Activated T-helper 17 cell treated with anti-CD3 and anti-CD28 coated beads, Interleukin-2, amount 50 U/mL, for 72 hours (primary cell): ENCODE results near the gene CD38. TPM values are rescaled to one million over a fixed set of nuclear protein-coding genes. Genes with fewer than 3 reads are reported as not detected.

ENCODE experiments used
- ATAC-seq: fragments of 150-1000 bp; cut with Tn5 transposase; replicated peaks from 2 replicates; pipeline ENCODE4 v1.10.0; 2021; ENCODE audit warnings: mild to moderate bottlenecking, moderate library complexity
- H3K27ac Mint-ChIP-seq: one replicate; pipeline ENCODE4 v1.8.0; 2022; ENCODE audit warnings: mixed read lengths
- H3K27me3 Mint-ChIP-seq: one replicate; pipeline ENCODE4 v1.8.0; 2022; ENCODE audit warnings: mixed read lengths
- H3K36me3 Mint-ChIP-seq: one replicate; pipeline ENCODE4 v1.8.0; 2022; ENCODE audit warnings: low read depth, mild to moderate bottlenecking, mixed read lengths
- H3K4me1 Mint-ChIP-seq: one replicate; pipeline ENCODE4 v1.8.0; 2022; ENCODE audit warnings: mixed read lengths
- H3K4me3 Mint-ChIP-seq: one replicate; pipeline ENCODE4 v1.8.0; 2022; ENCODE audit warnings: mild to moderate bottlenecking, mixed read lengths
- H3K9me3 Mint-ChIP-seq: one replicate; pipeline ENCODE4 v1.8.0; 2022; ENCODE audit warnings: mixed read lengths
- total RNA-seq, 2 donors: library from RNA; stranded (reverse); gene quantifications; one replicate each; pipeline ENCODE4 v1.2.3, GENCODE V29; 2022

Gene CD38
- total RNA-seq, 2 donors from 2014 or later: 3.0 to 3.9 TPM

DNA sequence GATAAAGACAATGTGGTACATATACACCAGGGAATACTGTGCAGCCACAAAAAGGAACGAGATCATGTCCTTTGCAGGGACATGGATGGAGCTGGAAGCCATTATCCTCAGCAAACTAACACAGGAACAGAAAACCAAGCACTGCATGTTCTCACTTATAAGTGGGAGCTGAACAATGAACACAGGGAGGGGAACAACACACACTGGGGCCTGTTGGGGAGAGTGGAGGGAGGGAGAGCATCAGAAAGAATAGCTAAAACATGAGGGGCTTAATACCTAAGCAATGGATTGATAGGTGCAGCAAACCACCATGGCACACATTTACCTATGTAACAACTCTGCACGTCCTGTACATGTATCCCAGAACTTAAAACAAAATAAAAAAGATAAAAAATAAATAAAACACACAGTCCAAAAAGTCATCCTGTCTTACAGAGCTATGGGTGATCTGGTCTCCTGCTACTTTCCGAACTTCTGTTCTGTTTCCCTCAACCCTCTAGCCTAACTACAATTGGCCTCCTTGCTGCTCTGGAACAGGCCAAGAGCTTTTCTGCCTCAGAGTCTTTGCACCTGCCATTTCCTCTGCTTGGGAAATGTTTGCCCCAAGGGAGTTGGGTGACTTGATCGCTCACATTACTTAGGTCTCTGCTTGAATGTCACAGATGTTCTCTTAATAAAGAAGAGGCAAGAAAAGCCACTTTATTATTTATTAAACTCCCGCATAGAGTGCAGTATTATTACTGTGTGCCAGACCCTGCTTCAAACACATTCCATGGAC is 1.1 kb upstream of the CD38 start:
- peak overlapping the region; percentile 79 for H3K4me3 Mint-ChIP-seq
- peaks cover 33% of the 10 kb centered on the region for H3K27me3 Mint-ChIP-seq
- ATAC-seq: no peak
- no peaks in the 10 kb centered on the region for H3K36me3 Mint-ChIP-seq
- H3K9me3 Mint-ChIP-seq: no peaks in the 10 kb centered on the region
- peaks cover 54% of the 10 kb centered on the region for H3K4me1 Mint-ChIP-seq
- H3K27ac Mint-ChIP-seq: no peak overlapping the region

GRCh38 chr4:15777697-15778288 is 335 bp upstream of the CD38 start:
- Mint-ChIP-seq H3K27me3 (peaks cover 32% of the 10 kb centered on the region), H3K27ac (no peak overlapping the region), H3K4me3 (peak overlapping the region; percentile 79), H3K9me3 (no peaks in the 10 kb centered on the region), H3K36me3 (no peaks in the 10 kb centered on the region), H3K4me1 (peaks cover 53% of the 10 kb centered on the region)
- no peak for ATAC-seq

DNA sequence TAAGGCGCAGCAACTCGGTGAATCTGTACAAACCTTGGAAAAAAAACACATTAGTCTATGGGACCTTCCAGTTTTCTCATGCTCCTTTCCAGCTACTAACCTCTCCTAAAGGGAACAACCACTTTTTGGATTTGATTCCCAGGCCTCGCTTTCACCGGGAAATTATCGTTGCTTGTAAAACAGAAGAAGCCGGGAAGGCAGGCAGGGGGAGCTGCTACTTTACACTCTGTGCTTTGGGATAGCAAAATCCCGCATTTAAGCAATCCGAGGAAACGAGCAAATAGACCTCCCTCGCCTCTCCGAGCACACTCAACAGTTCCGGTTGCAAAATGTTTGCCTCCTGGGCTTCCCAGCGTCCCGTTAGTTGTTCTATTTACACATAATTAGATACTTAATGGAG is 1.2 kb downstream of the CD38 start:
- Mint-ChIP-seq H3K36me3 (no peaks in the 10 kb centered on the region), H3K27ac (peak overlapping the region; percentile 9), H3K4me1 (peaks cover 45% of the 10 kb centered on the region), H3K27me3 (peaks cover 26% of the 10 kb centered on the region), H3K4me3 (peak overlapping the region; percentile 79), H3K9me3 (no peaks in the 10 kb centered on the region)
- no peak for ATAC-seq

DNA sequence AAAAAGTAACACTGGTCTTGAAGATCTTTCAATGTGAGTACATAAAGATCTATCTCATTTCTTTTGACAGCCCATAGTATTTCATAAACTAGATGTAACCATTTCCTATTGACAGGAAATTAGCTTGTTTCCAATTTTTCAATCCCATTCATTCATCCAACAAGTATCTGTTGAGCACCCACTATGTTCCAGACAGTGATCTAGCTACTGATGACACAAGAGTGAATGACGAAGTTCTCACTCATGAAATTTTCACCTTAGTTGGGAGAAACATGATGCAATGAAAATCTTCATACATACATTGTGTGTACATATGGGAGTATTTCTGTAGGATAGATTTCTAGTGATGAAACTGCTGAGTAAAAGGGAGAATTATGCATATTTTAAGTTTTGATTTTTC is 1.7 kb downstream of the CD38 start:
- H3K27me3 Mint-ChIP-seq: peaks cover 25% of the 10 kb centered on the region
- no peaks in the 10 kb centered on the region for H3K9me3 Mint-ChIP-seq
- no peak for ATAC-seq
- peak overlapping the region; percentile 79 for H3K4me3 Mint-ChIP-seq
- no peaks in the 10 kb centered on the region for H3K36me3 Mint-ChIP-seq
- peaks cover 43% of the 10 kb centered on the region for H3K4me1 Mint-ChIP-seq
- H3K27ac Mint-ChIP-seq: peak overlapping the region; percentile 9

- peak overlapping the region; percentile 41 for H3K4me3 Mint-ChIP-seq
- peaks cover 37% of the 10 kb centered on the region for H3K4me1 Mint-ChIP-seq
- H3K9me3 Mint-ChIP-seq: no peaks in the 10 kb centered on the region
- H3K27me3 Mint-ChIP-seq: peaks cover 16% of the 10 kb centered on the region
- no peaks in the 10 kb centered on the region for H3K36me3 Mint-ChIP-seq
- ATAC-seq: peak; percentile 66
- no peak overlapping the region for H3K27ac Mint-ChIP-seq
Observed at GRCh38 chr4:15781427-15782095, 3.4 kb downstream of the CD38 start.

DNA sequence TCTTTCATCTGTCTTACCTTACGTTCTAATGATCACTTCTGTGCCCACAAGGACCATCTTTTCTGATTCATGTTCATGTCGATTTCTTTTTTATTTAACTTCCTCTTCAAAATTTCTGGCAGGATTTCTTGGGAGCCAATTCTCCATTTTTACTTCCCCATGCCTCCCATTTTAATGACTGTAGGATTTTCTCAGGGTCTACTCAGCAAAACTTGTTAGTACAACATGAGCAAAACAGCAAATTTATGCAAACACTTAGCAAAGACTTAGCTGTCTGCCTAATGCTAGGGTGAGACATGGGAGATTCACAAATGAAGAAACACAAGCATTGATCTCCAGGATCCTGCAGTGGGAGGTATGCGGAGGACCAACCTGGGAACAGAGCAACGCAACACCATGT is 5.5 kb downstream of the CD38 start:
- Mint-ChIP-seq H3K4me3 (no peak overlapping the region), H3K27me3 (peaks cover 12% of the 10 kb centered on the region), H3K27ac (no peak overlapping the region), H3K4me1 (peaks cover 27% of the 10 kb centered on the region), H3K36me3 (no peaks in the 10 kb centered on the region), H3K9me3 (no peaks in the 10 kb centered on the region)
- no peak for ATAC-seq

- Mint-ChIP-seq H3K36me3 (no peaks in the 10 kb centered on the region), H3K4me3 (no peak overlapping the region), H3K4me1 (peaks cover 17% of the 10 kb centered on the region), H3K27ac (no peak overlapping the region), H3K27me3 (peaks cover 16% of the 10 kb centered on the region), H3K9me3 (no peaks in the 10 kb centered on the region)
- ATAC-seq: no peak
Observed at GRCh38 chr4:15784959-15785634, 7.0 kb downstream of the CD38 start.

DNA sequence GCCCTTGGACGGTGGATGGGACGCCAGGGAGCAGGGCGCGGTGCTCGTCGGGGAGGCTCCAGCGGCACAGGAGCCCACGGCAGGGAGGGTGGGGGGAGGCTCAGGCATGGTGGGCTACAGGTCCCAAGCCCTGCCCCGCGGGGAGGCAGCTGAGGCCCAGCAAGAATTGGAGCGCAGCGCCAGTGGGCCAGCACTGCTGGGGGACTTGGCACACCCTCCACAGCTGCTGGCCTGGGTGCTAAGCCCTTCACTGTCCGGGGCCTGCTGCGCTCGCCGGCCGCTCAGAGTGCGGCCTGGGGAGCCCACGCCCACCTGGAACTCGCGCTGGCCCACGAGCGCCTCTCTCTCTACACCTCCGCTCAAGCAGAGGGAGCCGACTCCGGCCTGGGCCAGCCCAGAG is 8.6 kb downstream of the CD38 start:
- Mint-ChIP-seq H3K9me3 (no peaks in the 10 kb centered on the region), H3K4me1 (peaks cover 8% of the 10 kb centered on the region), H3K27ac (no peak overlapping the region), H3K4me3 (no peak overlapping the region), H3K27me3 (peaks cover 16% of the 10 kb centered on the region), H3K36me3 (no peaks in the 10 kb centered on the region)
- no peak for ATAC-seq

DNA sequence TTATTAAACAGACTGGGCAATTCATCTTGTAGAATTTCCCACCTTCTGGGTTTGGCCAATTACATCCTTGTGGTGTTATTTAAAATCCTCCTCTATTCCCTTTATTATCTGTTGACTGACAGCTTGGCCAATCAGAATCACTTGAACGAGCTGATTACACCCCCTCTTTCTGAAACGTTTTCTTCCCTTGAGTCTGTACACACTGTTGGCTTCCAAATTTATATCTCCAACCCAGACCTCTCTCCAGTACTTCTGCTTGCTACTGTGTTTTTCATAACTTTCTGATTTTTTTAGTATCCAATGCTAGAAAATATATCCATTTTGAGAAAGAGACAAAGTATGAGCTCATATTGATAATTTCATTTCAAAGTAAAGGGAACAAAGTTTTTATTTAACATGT is 14.8 kb downstream of the CD38 start:
- Mint-ChIP-seq H3K4me3 (no peak overlapping the region), H3K36me3 (peaks cover 6% of the 10 kb centered on the region), H3K27me3 (peaks cover 16% of the 10 kb centered on the region), H3K4me1 (peaks cover 19% of the 10 kb centered on the region), H3K27ac (peak overlapping the region; percentile 39), H3K9me3 (no peaks in the 10 kb centered on the region)
- no peak for ATAC-seq

DNA sequence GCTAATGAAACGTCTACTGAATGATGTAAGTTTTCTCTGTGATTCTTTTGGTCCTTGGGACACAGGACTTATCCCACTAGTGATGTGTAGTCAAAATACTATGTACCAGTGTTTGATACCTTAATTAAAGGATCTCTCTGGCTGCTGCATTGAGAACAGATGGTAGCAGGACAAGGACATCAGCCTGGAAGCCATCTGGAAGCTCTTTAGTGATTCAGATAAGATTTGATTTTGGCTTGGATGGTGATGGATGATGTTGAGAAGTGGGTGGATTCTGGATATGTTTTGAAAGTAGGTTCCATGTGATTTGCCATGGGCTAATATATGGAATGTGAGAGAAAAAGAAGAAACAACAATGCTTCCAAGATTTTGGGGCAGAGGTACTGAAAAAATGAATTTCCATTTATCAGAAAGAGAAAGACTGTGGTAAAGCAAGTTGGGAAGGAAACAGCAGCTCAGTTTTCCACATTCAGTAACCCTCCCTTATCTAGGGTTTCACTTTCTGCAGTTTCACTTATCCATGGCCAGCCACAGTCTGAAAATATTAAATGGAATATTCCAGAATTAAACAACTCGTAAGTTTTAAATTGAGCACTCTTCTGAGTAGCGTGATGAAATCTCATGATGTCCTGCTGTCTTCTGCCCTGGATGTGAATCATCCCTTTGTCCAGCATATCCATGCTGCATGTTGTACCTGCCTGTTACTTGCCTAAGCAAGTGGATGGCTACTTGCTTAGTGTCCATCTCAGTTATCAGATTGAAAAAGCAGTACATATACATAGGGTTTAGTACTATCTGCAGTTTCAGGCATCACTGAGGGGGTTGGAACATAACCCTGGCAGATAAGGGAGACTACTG is 15.6 kb downstream of the CD38 start:
- Mint-ChIP-seq H3K36me3 (peaks cover 6% of the 10 kb centered on the region), H3K4me3 (no peak overlapping the region), H3K27me3 (peaks cover 13% of the 10 kb centered on the region), H3K9me3 (no peaks in the 10 kb centered on the region), H3K4me1 (peaks cover 19% of the 10 kb centered on the region), H3K27ac (peak overlapping the region; percentile 39)
- ATAC-seq: no peak

DNA sequence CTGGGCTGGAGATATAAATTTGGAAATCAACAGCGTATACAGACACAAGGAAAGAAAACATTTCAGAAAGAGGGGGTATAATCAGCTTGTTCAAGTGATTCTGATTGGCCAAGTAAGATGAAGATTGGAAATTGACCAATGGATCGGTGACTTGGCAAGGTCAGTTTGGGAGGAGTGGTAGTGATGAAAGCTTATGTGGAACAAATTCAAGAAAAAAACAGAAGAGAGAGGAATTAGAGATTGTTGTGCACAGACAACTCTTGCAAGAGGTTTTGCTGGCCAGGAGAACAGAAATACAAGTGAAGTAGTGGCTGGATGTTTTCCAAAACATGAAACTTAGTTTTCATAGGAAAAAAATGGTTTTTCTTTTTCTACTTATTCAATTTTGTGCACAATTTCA is 16.3 kb downstream of the CD38 start:
- H3K27me3 Mint-ChIP-seq: peaks cover 9% of the 10 kb centered on the region
- ATAC-seq: no peak
- peaks cover 6% of the 10 kb centered on the region for H3K36me3 Mint-ChIP-seq

GRCh38 chr4:15794905-15795304 is 16.8 kb downstream of the CD38 start:
- Mint-ChIP-seq H3K27me3 (peaks cover 9% of the 10 kb centered on the region), H3K4me1 (peaks cover 19% of the 10 kb centered on the region), H3K36me3 (peaks cover 6% of the 10 kb centered on the region), H3K27ac (peak overlapping the region; percentile 90), H3K4me3 (peak overlapping the region; percentile 40), H3K9me3 (no peaks in the 10 kb centered on the region)
- ATAC-seq: peak; percentile 83

More for the DNA sequence above, 16.3 kb downstream of the CD38 start:
- Mint-ChIP-seq H3K9me3 (no peaks in the 10 kb centered on the region), H3K4me3 (peak overlapping the region; percentile 40), H3K27ac (peak overlapping the region; percentile 90), H3K4me1 (peaks cover 19% of the 10 kb centered on the region)

DNA sequence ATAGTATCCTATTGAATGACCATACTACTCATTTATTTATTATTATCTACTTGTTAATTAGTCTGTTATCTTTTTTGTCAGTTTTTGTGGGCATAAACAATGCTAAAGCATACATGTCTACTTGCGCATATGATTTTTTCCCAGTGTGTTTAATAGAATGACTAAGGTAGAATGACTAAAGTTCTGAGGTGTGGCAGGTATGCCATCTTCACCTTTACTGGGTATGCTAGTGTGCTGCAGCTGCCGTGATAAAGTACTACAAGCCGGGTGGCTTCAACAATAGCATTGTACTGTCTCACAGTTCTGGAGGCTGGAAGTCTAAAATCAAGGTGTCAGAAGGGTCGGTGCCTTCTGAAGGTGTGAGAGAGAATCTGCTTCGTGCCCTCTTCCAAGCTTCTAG is 19.2 kb downstream of the CD38 start:
- Mint-ChIP-seq H3K36me3 (peaks cover 6% of the 10 kb centered on the region), H3K4me3 (no peak overlapping the region), H3K9me3 (no peaks in the 10 kb centered on the region), H3K27ac (no peak overlapping the region), H3K27me3 (peaks cover 9% of the 10 kb centered on the region), H3K4me1 (peaks cover 19% of the 10 kb centered on the region)
- ATAC-seq: no peak

DNA sequence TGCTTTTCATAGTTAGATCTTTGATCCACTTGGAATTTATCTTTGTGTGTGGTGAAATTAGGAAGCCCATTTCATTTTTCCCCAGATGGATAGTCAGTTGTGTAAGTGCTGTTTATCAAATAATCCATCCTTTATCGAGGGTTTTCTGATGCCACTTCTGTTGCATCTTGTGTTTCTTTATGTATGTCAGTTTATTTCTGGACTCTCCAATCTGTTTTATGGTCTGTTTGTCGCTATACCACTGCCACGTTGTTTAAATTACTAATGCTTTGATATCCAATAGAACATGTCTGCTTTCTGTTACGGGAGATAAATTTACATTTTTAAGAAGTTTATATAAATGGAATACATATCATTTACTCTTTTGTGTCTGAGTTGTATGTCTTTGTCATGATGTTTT is 21.0 kb downstream of the CD38 start:
- Mint-ChIP-seq H3K4me3 (no peak overlapping the region), H3K27me3 (peaks cover 5% of the 10 kb centered on the region), H3K36me3 (peaks cover 6% of the 10 kb centered on the region), H3K4me1 (peaks cover 12% of the 10 kb centered on the region), H3K9me3 (no peaks in the 10 kb centered on the region), H3K27ac (no peak overlapping the region)
- no peak for ATAC-seq
